OCI-LY1 (cell line): ENCODE measurements around the gene S100A10.

ENCODE experiments used
- H2AFZ ChIP-seq: fragments of 200-600 bp; sonication (generic), shearing (Covaris generic); 2 replicates; pipeline ENCODE4 v1.6.0; 2014; ENCODE audit warnings: antibody characterized with exemption, mild to moderate bottlenecking, low read length
- H3F3A ChIP-seq: fragments of 200-600 bp; sonication (generic), shearing (Covaris generic); 2 replicates; pipeline ENCODE4 v1.6.0; 2014; ENCODE audit warnings: mild to moderate bottlenecking, antibody characterized with exemption, low read length, moderate library complexity; ENCODE audit not compliant: insufficient read depth
- H3K27ac ChIP-seq: fragments of 200-600 bp; sonication (generic); 2 replicates; pipeline ENCODE4 v1.5.1; 2014; ENCODE audit warnings: low read length, mixed run types, mild to moderate bottlenecking, low read depth; ENCODE audit not compliant: poor library complexity, severe bottlenecking
- H3K27me3 ChIP-seq: fragments of 200-600 bp; sonication (generic); 2 replicates; pipeline ENCODE4 v1.6.0; 2014; ENCODE audit warnings: antibody characterized with exemption, mild to moderate bottlenecking, low read length, moderate library complexity; ENCODE audit not compliant: insufficient read depth
- H3K36me3 ChIP-seq: fragments of 200-600 bp; sonication (generic); 2 replicates; pipeline ENCODE4 v1.6.1; 2014; ENCODE audit warnings: mild to moderate bottlenecking, antibody characterized with exemption, low read length, moderate library complexity, mixed read lengths; ENCODE audit not compliant: insufficient read depth
- H3K4me1 ChIP-seq: fragments of 200-600 bp; sonication (generic); 2 replicates; pipeline ENCODE4 v1.5.1; 2014; ENCODE audit warnings: mild to moderate bottlenecking, low read length, moderate library complexity; ENCODE audit not compliant: insufficient read depth, severe bottlenecking
- H3K4me2 ChIP-seq: fragments of 200-600 bp; sonication (generic), shearing (Covaris generic); 2 replicates; pipeline ENCODE4 v1.6.1; 2014; ENCODE audit warnings: low read length
- H3K4me3 ChIP-seq: fragments of 200-600 bp; sonication (generic); 2 replicates; pipeline ENCODE4 v1.5.1; 2014; ENCODE audit warnings: low read length, low read depth, mild to moderate bottlenecking, mixed read lengths; ENCODE audit not compliant: poor library complexity, severe bottlenecking
- H3K79me2 ChIP-seq: fragments of 200-600 bp; shearing (Covaris generic); 2 replicates; pipeline ENCODE4 v1.6.1; 2016; ENCODE audit warnings: mixed run types, low read length, mixed read lengths; ENCODE audit not compliant: insufficient read depth
- H3K9ac ChIP-seq: fragments of 200-600 bp; sonication (generic), shearing (Covaris generic); 2 replicates; pipeline ENCODE4 v1.6.1; 2014; ENCODE audit warnings: mild to moderate bottlenecking, low read length, mixed read lengths
- H3K9me2 ChIP-seq: fragments of 200-600 bp; sonication (generic), shearing (Covaris generic); 2 replicates; pipeline ENCODE4 v1.6.1; 2014; ENCODE audit warnings: low read depth, mild to moderate bottlenecking, low read length, mixed read lengths
- H3K9me3 ChIP-seq: fragments of 200-600 bp; shearing (Covaris generic); 2 replicates; pipeline ENCODE4 v1.6.1; 2014; ENCODE audit warnings: low read length, mixed read lengths
- H4K20me1 ChIP-seq: fragments of 200-600 bp; sonication (generic), shearing (Covaris generic); 2 replicates; pipeline ENCODE4 v1.6.0; 2016; ENCODE audit warnings: mild to moderate bottlenecking, low read length; ENCODE audit not compliant: insufficient read depth
- CTCF ChIP-seq: fragments of 200-600 bp; sonication (generic), shearing (Covaris generic); IDR thresholded peaks from 2 replicates; pipeline ENCODE4 v1.5.1; 2017; ENCODE audit warnings: mild to moderate bottlenecking, antibody characterized with exemption, low read length, moderate library complexity, mixed read lengths
- EZH2 ChIP-seq: fragments of 200-600 bp; sonication (generic), shearing (Covaris generic); IDR thresholded peaks from 2 replicates; pipeline ENCODE4 v1.8.0; 2017; ENCODE audit warnings: borderline replicate concordance, mixed run types, mild to moderate bottlenecking, antibody characterized with exemption, low read length, moderate library complexity, mixed read lengths

S100A10 gene

DNA sequence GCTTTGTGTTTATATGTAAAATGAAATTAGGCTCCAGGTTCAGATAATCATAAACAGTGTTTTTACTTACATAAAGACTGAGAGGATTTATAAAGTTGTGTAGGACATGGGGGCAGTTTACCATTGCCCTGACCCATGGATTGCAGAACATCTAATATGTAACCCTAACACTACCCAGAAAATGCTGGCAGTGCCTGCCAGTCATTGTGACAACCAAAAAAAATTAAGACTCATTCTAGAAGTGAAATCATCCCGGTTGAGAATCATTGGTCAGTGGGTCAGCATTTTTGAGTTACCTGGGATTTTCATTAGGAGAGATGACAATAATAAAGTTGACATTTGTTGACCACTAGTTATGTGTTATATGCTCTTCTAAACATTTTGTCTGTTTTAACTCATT, 53.1 kb downstream of the S100A10 start:
- no peaks in the 10 kb centered on the region for H3K9me3 ChIP-seq
- H3K4me2 ChIP-seq: no peak overlapping the region
- no peaks in the 10 kb centered on the region for H3K4me1 ChIP-seq
- no peaks in the 10 kb centered on the region for H3K9me2 ChIP-seq
- H3K27ac ChIP-seq: no peak overlapping the region
- H3K36me3 ChIP-seq: no peaks in the 10 kb centered on the region
- no peaks in the 10 kb centered on the region for H3K27me3 ChIP-seq
- TF ChIP-seq EZH2: no peak
- no peak for TF ChIP-seq CTCF
- no peak overlapping the region for H3K4me3 ChIP-seq
- H3K9ac ChIP-seq: no peak overlapping the region
- no peaks in the 10 kb centered on the region for H3K79me2 ChIP-seq
- no peaks in the 10 kb centered on the region for H4K20me1 ChIP-seq
- H2AFZ ChIP-seq: no peak overlapping the region
- no peaks in the 10 kb centered on the region for H3F3A ChIP-seq

DNA sequence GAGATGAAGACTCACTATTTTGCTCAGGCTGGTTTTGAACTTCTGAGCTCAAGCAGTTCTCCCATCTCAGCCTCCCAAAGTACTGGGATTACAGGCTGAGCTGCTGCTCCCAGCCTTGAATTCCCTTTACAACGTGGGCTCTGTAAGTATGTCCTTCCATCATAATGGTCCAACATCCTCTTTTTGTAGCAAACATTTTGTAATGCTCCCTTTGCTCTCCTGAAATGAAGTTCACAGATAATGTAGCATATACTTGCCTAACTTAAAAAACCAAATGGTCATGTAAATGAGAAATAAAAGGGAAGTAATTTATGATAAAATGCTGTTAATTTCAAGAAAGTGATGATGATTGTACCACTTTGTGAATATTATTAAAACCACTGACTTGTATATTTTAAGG, 53.9 kb downstream of the S100A10 start:
- H3F3A ChIP-seq: no peaks in the 10 kb centered on the region
- no peak overlapping the region for H2AFZ ChIP-seq
- H3K27ac ChIP-seq: no peak overlapping the region

GRCh38 chr1:151939141-151939540, 54.5 kb downstream of the S100A10 start:
- H3K27me3 ChIP-seq: no peaks in the 10 kb centered on the region
- H3K9me3 ChIP-seq: no peaks in the 10 kb centered on the region
- no peak overlapping the region for H3K4me3 ChIP-seq
- H3K27ac ChIP-seq: no peak overlapping the region
- no peaks in the 10 kb centered on the region for H4K20me1 ChIP-seq
- H3K9me2 ChIP-seq: no peaks in the 10 kb centered on the region
- H3K4me1 ChIP-seq: no peaks in the 10 kb centered on the region
- no peaks in the 10 kb centered on the region for H3K36me3 ChIP-seq
- no peaks in the 10 kb centered on the region for H3K79me2 ChIP-seq
- H3K9ac ChIP-seq: no peak overlapping the region
- TF ChIP-seq EZH2 (no peak), CTCF (no peak)
- no peaks in the 10 kb centered on the region for H3F3A ChIP-seq
- H2AFZ ChIP-seq: no peak overlapping the region
- H3K4me2 ChIP-seq: no peak overlapping the region

More for the DNA sequence above, 53.9 kb downstream of the S100A10 start:
- Histone ChIP-seq H3K9ac (no peak overlapping the region), H3K4me1 (no peaks in the 10 kb centered on the region), H3K36me3 (no peaks in the 10 kb centered on the region), H3K4me2 (no peak overlapping the region), H3K4me3 (no peak overlapping the region), H3K79me2 (no peaks in the 10 kb centered on the region), H3K27me3 (no peaks in the 10 kb centered on the region), H4K20me1 (no peaks in the 10 kb centered on the region), H3K9me2 (no peaks in the 10 kb centered on the region), H3K9me3 (no peaks in the 10 kb centered on the region)
- TF ChIP-seq CTCF: no peak
- no peak for TF ChIP-seq EZH2
